K562 (cell line): ENCODE results near the gene TKT.

Experiments
- CREB1 ChIP-seq, 2 experiments: sonication (generic) in 1 of 2; formaldehyde crosslinking in 1 of 2; IDR thresholded peaks; 2 replicates each; pipeline versions ENCODE4 v1.6.1 to v1.8.0; 2012 to 2022; ENCODE audit warnings: inconsistent platforms in 1 of 2, mild to moderate bottlenecking in 1 of 2, missing genetic modification reagents in 1 of 2, moderate library complexity in 1 of 2
- CTCF ChIP-seq, 3 experiments: IDR thresholded peaks in 2 of 3; conservative IDR thresholded peaks in 1 of 3; 2 replicates each; pipeline ENCODE4 v1.5.1; 2011 to 2012; ENCODE audit warnings: low read length in 3 of 3, mild to moderate bottlenecking in 3 of 3, control low read depth in 2 of 3, improper control_type of control experiment in 1 of 3, inconsistent platforms in 1 of 3, low read depth in 1 of 3, mixed read lengths in 1 of 3, moderate library complexity in 1 of 3; ENCODE audit not compliant: insufficient read depth in 2 of 3
- E2F4 ChIP-seq: sonication (generic); formaldehyde crosslinking; IDR thresholded peaks from 2 replicates; pipeline ENCODE4 v1.8.0; 2022; ENCODE audit warnings: mild to moderate bottlenecking, low read depth, missing genetic modification reagents
- HMGN3 ChIP-seq: IDR thresholded peaks from 2 replicates; pipeline ENCODE4 v1.6.1; 2011; ENCODE audit warnings: borderline replicate concordance, low read depth, mild to moderate bottlenecking, mixed read lengths, low read length; ENCODE audit not compliant: insufficient read length; ENCODE audit errors: extremely low read depth
- KAT7 ChIP-seq: sonication (generic); formaldehyde crosslinking; IDR thresholded peaks from 2 replicates; pipeline ENCODE4 v1.8.0; 2022; ENCODE audit warnings: missing genetic modification reagents, mild to moderate bottlenecking, borderline replicate concordance
- KLF13 ChIP-seq: fragments of 450-650 bp; IDR thresholded peaks from 2 replicates; pipeline ENCODE4 v1.6.1; 2016; ENCODE audit warnings: missing genetic modification characterization, low read depth, mild to moderate bottlenecking, missing compliant biosample characterization, moderate library complexity, borderline replicate concordance
- TOE1 ChIP-seq, 2 experiments: fragments of 450-650 bp in 1 of 2; sonication (generic) in 1 of 2; formaldehyde crosslinking in 1 of 2; IDR thresholded peaks; 2 replicates each; pipeline versions ENCODE4 v1.7.1 to v1.8.0; 2016 to 2022; ENCODE audit warnings: borderline replicate concordance in 2 of 2, mild to moderate bottlenecking in 2 of 2, antibody characterized with exemption in 1 of 2, inconsistent platforms in 1 of 2, low read depth in 1 of 2, missing genetic modification reagents in 1 of 2, moderate library complexity in 1 of 2
- TRIM24 ChIP-seq, 2 experiments: fragments of 450-650 bp; IDR thresholded peaks; 2 replicates each; pipeline ENCODE4 v1.6.1; 2016
- WHSC1 ChIP-seq: IDR thresholded peaks from one replicate; pipeline ENCODE4 v1.6.1; 2012; ENCODE audit warnings: low read length, control low read depth, inconsistent platforms
- YY1 ChIP-seq, 3 experiments: IDR thresholded peaks; 2 replicates each; pipeline ENCODE4 v1.6.1; 2011; ENCODE audit warnings: low read length in 2 of 3, mild to moderate bottlenecking in 2 of 3, moderate library complexity in 2 of 3, borderline replicate concordance in 1 of 3, control low read depth in 1 of 3, low read depth in 1 of 3; ENCODE audit not compliant: insufficient read depth in 3 of 3, insufficient replicate concordance in 2 of 3, control insufficient read depth in 1 of 3, insufficient read length in 1 of 3; ENCODE audit errors: extremely low read depth in 1 of 3

- no peak for TF ChIP-seq KLF13
- TF ChIP-seq KAT7 (CRISPR knock-in tag): no peak
- no peak for TF ChIP-seq TOE1 (IDR thresholded peaks at IDR 0.05; ENCODE audit: borderline replicate concordance)
- TF ChIP-seq TOE1 (CRISPR knock-in tag; IDR thresholded peaks at IDR 0.05; ENCODE audit: borderline replicate concordance, low read depth): no peak
- TF ChIP-seq CTCF (IDR thresholded peaks at IDR 0.05 in 2 of 3, conservative IDR thresholded peaks at IDR 0.05 in 1 of 3; ENCODE audit: insufficient read depth in 2 of 3, low read depth in 1 of 3, low read length in 3 of 3): no peak
- TF ChIP-seq WHSC1: no peak
- no peak for TF ChIP-seq E2F4
- TF ChIP-seq CREB1 (IDR thresholded peaks at IDR 0.05): no peak
- no peak for TF ChIP-seq CREB1 (CRISPR knock-in tag; IDR thresholded peaks at IDR 0.05)
- no peak for TF ChIP-seq HMGN3
- TF ChIP-seq YY1 (IDR thresholded peaks at IDR 0.05; ENCODE audit: borderline replicate concordance in 1 of 3, control insufficient read depth in 1 of 3, extremely low read depth in 1 of 3, insufficient read depth in 3 of 3, insufficient read length in 1 of 3, insufficient replicate concordance in 2 of 3, low read depth in 1 of 3, low read length in 2 of 3): no peak
- TF ChIP-seq TRIM24 (IDR thresholded peaks at IDR 0.05): no peak
Measured at GRCh38 chr3:53242155-53242554, 13.7 kb downstream of the TKT start.
